Stimulated activated effector memory CD8-positive, alpha-beta T cell treated with anti-CD3 and anti-CD28 coated beads, Interleukin-12 subunit alpha, Interleukin-12 subunit beta, amount 100 ng/mL, for 72 hours (primary cell): Measurements from ENCODE around the gene TNFRSF13B.
"Not testable (repeated sequence)": the region's sequence is repeated elsewhere in the genome, so short reads cannot be mapped to it uniquely, and the experiment has no call there.

Experiments used
- ATAC-seq: fragments of 150-1000 bp; cut with Tn5 transposase; 2 replicates; pipeline ENCODE4 v1.10.0; 2021
- DNase-seq, 2 donors: peaks; one replicate each; pipeline ENCODE4 v3.0.0; 2021 to 2022; ENCODE audit warnings: low spot score in 2 of 2
- H3K27ac Mint-ChIP-seq: one replicate; pipeline ENCODE4 v1.8.0; 2022; ENCODE audit warnings: mild to moderate bottlenecking, mixed read lengths
- H3K36me3 Mint-ChIP-seq: one replicate; pipeline ENCODE4 v1.8.0; 2022; ENCODE audit warnings: mild to moderate bottlenecking, mixed read lengths
- H3K4me1 Mint-ChIP-seq: one replicate; pipeline ENCODE4 v1.8.0; 2022; ENCODE audit warnings: mixed read lengths
- H3K4me3 Mint-ChIP-seq: one replicate; pipeline ENCODE4 v1.8.0; 2022; ENCODE audit warnings: mild to moderate bottlenecking, mixed read lengths
- H3K9me3 Mint-ChIP-seq: one replicate; pipeline ENCODE4 v1.8.0; 2022; ENCODE audit warnings: mixed read lengths

TNFRSF13B gene

DNA sequence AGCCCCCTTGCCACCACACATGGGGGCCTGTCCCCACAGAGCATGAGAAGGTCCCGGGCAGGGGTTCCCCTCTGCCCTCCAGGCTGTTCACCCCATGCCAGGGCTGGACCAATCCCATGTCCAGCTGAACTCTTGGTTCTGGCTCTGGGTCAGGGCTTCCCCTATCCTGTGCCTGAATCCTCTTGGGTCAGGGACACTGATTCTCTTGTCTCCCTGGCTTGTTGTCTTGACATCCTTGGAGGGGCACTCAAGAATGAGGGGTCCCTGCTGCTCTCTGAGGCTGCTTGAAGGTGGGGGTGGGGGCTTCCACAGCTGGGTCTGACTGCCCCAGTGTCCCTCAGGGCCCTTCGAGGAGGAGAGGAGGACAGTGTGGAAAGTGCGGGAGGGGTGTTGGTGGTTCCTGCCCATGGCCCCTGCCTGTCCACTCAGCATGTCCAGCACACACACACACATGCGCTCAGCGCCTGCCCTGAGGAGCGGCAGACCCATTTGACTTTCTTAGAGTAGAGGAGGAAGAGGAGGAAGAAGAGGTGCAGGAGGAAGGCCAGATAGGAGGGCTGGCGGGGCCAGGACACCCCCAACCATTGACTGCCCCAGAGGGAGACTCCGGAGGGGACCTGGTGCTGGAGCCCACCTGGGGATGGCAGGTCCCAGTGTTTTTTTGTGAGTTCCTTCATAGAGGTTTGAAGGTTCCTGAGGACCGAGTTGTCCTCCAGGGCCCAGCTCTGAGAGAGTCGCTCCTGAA, 47.0 kb downstream of the TNFRSF13B start:
- ATAC-seq (no peak), DNase-seq (no peak)
- Mint-ChIP-seq H3K27ac (peak overlapping the region; percentile 30), H3K4me3 (no peak overlapping the region), H3K4me1 (no peaks in the 10 kb centered on the region), H3K36me3 (no peaks in the 10 kb centered on the region), H3K9me3 (no peaks in the 10 kb centered on the region)

DNA sequence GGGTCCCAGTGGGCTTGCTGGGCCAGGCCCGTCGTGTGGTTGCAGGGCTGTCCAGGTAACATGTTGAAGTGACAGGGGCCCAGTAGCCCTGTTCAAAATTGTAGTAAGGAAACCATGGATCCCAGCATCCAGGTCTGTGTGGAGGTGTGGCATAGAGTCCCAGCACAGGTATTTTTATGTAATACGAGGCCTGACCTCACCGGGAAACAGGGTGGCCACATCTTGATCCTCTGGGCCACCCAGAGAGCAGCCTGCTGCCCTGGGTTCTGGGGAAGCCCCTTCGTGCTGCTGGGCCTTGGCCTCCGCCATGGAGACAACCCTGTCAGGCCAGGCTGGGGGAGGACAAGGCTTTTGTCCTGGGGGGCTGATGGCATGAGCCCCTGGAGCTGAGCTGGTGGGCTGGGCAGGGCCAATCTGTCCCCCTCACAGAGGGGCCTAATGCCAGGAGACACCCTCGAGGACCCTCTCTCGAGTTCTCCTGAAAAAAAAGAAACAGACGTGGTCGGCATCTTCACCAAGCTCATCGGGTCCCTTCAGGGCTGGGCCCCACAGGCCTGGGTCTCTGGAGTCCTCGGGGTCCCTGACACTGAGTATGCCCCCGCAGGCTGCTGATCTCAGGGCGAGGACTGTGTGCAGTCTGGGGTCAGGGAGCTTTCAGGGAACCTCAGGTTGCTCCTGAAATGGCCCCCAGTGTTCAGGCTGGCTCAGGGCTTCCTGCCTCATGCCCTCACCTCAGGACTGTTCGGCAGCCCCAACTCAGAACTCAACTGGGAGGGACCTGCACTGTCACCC, 47.8 kb downstream of the TNFRSF13B start:
- no peak overlapping the region for H3K4me3 Mint-ChIP-seq
- H3K27ac Mint-ChIP-seq, result no peak overlapping the region
- DNase-seq (no peak), ATAC-seq (no peak)
- no peaks in the 10 kb centered on the region for H3K9me3 Mint-ChIP-seq
- no peaks in the 10 kb centered on the region for H3K36me3 Mint-ChIP-seq
- no peaks in the 10 kb centered on the region for H3K4me1 Mint-ChIP-seq

DNA sequence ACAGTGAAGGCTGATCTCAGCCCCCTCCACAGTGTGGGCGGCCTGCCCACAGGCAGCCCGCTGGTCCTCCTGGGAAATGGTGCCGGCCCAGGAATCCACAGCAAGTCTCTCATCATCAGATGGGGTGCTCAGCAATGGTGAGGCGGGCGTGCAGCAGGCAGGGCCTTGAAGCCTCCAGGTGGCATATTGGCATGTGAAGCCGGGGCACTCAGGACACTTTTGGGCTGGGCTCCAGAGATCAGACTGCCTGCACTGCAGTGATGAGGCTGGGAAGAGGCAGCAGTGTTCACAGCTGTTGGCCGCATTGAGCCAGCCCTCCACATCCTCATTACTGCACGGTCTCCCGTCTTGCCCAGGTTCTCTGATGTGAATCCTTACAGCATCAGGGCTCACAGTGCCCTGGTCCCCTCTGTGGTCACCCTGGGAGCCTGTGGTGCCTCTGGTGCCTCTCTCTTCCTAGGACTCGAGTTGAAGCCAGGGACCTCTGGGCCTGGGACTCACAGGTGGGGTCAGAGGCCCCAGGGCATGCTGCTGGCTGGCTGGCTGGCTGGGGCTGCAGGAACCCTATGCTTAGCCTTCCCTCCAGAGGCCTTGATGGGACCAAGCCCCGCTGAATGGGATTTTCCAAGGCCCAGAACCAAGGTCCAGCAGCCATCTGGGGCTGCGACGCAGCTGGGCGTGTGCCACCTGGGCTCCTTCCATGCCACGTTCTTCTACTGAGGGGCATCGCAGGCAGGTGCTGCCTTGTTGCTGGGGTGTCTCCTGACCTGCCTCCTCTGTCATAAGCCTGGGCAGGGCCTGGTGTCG, 48.6 kb downstream of the TNFRSF13B start:
- no peak overlapping the region for H3K4me3 Mint-ChIP-seq
- H3K4me1 Mint-ChIP-seq, result no peaks in the 10 kb centered on the region
- H3K9me3 Mint-ChIP-seq, result no peaks in the 10 kb centered on the region
- peak overlapping the region; percentile 45 for H3K27ac Mint-ChIP-seq
- DNase-seq, result no peak
- no peak for ATAC-seq
- H3K36me3 Mint-ChIP-seq, result no peaks in the 10 kb centered on the region

DNA sequence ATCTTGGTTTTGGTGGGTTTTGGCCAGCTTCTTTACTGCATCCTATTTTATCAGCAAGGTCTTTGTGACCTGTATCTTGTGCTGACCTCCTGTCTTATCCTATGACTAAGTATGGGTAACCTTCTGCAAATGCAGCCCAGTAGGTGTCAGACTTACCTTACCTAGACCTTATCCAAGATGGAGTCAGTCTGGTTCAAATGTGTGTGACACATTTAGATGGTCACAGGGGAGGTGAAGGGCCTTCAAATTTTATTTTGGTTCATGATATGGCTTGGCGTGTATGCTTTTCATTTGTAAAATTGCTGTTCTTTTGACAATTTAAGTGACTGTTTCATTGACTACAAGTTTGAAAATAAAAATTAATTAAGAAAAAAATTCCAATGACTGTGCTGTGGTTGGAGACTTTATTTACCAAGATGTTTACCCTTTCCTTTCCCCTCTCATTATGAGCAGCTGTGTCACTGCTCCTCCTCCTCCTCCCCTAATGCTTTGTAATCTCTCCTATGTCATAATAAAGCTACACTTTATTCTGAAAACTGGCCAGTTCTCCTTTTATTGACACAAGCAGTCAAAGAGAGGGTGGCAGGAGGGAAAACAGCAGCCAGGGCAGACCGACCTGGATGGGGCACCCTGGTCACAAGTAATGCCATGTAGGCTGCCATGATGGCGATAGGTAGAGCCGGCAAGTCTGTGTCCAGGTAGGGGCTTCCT, 49.4 kb downstream of the TNFRSF13B start:
- peak; percentile 49 for ATAC-seq
- DNase-seq, result no peak

DNA sequence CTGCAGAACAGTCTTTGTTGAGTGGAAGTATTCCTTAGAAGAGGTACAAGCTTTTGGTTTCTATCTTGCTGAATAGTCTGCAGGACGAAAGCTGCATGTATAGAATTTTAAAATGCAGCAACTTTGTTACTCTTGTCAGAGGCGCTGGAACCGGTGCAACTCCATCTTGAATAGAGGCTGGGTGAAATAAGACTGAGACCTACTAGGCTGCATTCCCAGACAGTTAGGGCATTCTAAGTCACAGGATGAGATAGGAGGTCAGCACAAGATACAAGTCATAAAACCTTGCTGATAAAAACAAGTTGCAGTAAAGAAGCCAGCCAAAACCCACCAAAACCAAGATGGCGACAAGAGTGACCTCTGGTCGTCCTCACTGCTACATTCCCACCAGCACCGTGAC, 50.5 kb downstream of the TNFRSF13B start:
- not testable (repeated sequence) for H3K9me3 Mint-ChIP-seq, H3K36me3 Mint-ChIP-seq, H3K4me1 Mint-ChIP-seq, H3K27ac Mint-ChIP-seq, DNase-seq, H3K4me3 Mint-ChIP-seq, ATAC-seq

More for the DNA sequence above, 49.4 kb downstream of the TNFRSF13B start:
- Mint-ChIP-seq H3K36me3 (no peaks in the 10 kb centered on the region), H3K9me3 (no peaks in the 10 kb centered on the region), H3K4me1 (no peaks in the 10 kb centered on the region), H3K4me3 (no peak overlapping the region), H3K27ac (peak overlapping the region; percentile 45)

DNA sequence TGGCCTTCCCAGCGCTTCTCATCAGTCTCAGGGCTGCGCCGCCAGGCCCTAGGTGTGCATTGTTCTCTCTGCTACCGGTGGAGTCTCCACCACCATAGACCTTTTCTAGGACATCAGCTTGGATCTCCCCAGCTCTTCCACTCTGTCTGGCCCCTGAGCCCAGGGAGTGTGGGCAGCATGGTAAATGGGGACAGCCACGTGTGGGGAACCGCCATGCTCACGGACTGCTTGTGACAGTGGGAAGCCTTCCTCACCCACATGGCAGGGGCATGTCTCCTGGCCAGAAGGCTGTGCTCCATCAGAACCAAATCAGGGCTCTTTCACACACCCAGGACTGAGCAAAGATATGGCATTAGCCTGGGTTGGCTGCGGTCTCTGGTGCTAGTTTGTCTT, 51.3 kb downstream of the TNFRSF13B start:
- H3K4me1 Mint-ChIP-seq, result peaks cover 6% of the 10 kb centered on the region
- no peaks in the 10 kb centered on the region for H3K36me3 Mint-ChIP-seq
- H3K4me3 Mint-ChIP-seq, result no peak overlapping the region
- no peaks in the 10 kb centered on the region for H3K9me3 Mint-ChIP-seq
- no peak for ATAC-seq
- no peak overlapping the region for H3K27ac Mint-ChIP-seq
- no peak for DNase-seq

DNA sequence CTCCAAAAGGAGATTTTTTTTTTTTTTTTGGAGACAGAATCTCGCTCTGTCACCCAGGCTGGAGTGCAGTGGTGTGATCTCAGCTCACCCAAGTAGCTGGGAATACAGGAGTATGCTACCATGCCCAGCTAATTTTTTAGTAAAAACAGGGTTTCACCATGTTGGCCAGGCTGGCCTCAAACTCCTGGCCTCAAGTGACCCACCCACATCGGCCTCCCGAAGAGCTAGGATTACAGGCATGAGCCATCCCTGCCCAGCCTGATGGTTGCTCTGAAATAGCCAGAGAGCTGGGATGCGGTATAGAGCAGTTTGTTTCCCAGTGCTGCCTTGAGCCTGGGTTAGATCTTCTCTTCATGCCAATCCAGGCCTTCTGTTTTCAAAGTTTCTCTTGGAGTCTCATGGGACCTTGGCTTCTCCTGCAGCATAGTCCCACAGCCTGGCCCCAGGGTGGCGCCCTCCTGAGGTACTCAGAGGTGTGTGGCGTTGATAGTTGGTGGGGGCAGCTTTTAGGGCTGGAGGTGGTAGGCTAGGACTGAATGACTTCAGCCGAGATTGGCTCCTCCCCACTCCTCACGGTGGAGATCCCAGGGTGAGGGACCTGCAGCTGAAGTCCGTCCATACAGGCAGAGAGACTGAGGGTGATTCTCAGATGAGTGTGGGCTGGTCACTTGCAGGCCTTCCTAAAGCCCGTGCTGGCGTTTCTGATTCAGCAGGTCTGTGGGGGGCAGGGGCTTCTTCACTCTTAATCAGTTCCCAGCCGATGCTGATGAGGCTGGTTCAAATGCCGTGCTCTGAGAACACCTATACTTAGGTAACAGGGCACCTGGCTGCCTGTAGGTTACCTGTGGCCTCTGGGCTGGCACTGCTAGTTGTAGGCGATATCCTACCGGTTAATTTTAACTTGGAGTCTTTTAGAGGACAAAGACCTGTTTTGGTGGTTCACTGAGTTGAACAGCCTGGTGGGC, 52.0 kb downstream of the TNFRSF13B start:
- H3K4me1 Mint-ChIP-seq, result peaks cover 7% of the 10 kb centered on the region
- H3K9me3 Mint-ChIP-seq, result no peaks in the 10 kb centered on the region
- no peak overlapping the region for H3K4me3 Mint-ChIP-seq
- ATAC-seq (no peak), DNase-seq (no peak)
- H3K36me3 Mint-ChIP-seq, result no peaks in the 10 kb centered on the region
- no peak overlapping the region for H3K27ac Mint-ChIP-seq

DNA sequence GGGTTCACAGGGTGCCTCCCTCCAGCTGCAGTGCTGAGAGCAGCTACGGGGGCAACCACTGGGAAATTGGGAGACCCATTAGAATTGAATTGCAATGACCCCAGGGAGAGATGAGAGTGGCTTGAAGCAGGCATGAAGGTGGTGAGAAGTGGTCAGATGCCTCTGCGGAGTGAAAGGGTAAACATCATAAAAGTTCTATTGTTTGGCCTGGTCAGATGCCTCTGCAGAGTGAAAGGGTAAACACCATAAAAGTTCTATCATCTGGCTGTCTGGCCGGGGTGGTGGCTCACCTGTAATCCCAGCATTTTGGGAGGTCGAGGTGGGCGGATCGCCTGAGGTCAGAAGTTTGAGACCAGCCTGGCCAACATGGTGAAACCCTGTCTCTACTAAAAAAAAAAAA, 53.5 kb downstream of the TNFRSF13B start:
- Mint-ChIP-seq H3K4me3 (no peak overlapping the region), H3K36me3 (no peaks in the 10 kb centered on the region), H3K27ac (no peak overlapping the region), H3K9me3 (no peaks in the 10 kb centered on the region), H3K4me1 (peaks cover 7% of the 10 kb centered on the region)
- ATAC-seq, result no peak
- no peak for DNase-seq

DNA sequence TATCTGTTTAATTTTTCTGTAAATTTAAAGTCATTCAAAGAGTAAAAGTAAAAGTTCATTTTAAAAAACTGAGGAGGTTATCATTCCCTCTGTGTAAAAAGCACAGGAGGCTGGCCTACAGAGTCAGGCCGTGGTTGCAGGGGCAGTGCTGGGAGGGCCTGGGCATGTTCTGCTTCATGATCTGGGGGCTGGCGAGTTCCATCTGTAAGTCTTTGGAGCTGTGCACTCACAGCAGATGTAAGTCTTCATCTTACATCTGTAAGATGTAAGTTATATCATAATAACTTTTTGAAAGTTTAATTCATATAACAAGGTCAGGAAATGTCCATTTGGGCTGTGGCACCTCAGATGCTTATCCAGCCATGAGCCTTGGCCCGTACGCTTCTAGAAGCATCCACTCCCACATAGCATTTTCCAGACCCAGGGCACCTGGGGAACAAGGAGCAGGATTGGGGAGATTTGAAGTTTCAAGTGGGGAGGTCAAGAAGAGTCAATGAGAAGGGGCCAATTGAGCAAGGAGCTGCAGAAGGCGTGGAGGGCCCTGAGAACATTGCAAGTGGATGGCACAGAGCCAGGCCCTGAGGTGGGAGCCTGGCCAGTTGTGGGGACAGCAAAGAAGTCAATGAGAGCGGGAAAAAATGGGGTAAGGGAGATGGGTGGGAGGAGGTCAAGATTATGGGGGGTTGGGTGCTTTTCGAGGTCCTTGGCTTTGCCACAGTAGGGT, 54.1 kb downstream of the TNFRSF13B start:
- peaks cover 7% of the 10 kb centered on the region for H3K4me1 Mint-ChIP-seq
- no peak overlapping the region for H3K4me3 Mint-ChIP-seq

DNA sequence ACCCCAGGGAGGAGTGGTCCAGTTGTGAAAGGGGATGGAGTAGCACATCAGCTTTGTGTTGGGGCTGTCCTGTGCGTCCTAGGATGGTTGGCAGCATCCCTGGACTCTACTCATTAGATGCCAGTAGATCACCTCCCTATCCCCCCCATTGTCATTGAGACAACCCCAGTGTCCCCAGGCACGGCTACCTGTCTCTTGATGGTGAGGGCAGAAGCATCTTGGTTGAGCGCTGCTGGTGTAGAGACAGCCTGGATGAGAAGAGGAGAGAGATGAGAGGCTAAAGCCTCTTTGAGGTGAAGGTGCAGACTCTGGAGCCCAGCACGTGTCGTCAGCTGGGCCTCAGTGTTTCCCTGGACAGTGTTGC, 55.4 kb downstream of the TNFRSF13B start:
- Mint-ChIP-seq H3K9me3 (no peaks in the 10 kb centered on the region), H3K4me3 (no peak overlapping the region), H3K36me3 (no peaks in the 10 kb centered on the region), H3K27ac (no peak overlapping the region), H3K4me1 (peaks cover 7% of the 10 kb centered on the region)
- no peak for ATAC-seq
- DNase-seq, result no peak

More for the DNA sequence above, 54.1 kb downstream of the TNFRSF13B start:
- DNase-seq (no peak), ATAC-seq (no peak)
- Mint-ChIP-seq H3K27ac (no peak overlapping the region), H3K9me3 (no peaks in the 10 kb centered on the region), H3K36me3 (no peaks in the 10 kb centered on the region)

DNA sequence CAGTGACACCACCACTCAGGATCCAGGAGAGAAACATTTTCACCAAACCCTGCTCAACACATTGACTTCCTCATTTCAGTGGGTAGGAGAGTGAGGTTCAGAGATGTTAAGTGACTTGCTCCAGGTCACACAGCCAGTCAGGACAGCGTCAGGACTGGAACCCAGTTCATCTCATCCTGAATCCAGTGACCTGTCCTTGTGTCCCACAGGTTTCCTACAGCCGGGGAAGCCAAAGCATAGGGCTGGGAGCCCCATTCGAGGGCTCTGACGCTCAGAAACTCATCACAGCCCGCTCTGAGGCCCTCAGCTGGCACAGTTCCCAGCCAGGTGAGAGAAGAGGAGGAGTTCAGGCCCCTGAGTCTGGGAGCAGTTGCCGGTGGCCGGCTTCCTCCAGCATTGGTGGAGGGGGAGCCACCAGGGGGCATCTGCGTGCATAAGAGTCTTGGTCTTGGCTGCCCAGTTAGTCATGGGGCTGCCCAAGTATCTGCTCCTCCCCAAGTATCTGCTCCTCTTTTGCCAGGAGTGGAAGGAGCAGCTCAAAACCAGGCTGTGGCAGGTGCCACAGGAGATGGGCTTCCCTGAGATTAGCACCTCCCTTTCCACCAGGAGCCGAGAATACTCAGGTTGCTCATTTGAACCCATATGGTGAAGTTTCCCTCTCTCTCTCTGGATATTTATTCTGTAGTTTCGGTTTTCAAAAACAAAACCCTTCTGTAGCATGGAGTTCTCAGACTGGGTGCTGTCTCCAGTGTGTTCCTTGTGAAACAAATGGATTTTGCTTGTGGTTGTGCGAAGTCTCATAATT, 56.0 kb downstream of the TNFRSF13B start:
- ATAC-seq, result peak; percentile 74
- Mint-ChIP-seq H3K9me3 (no peaks in the 10 kb centered on the region), H3K27ac (no peak overlapping the region), H3K36me3 (no peaks in the 10 kb centered on the region), H3K4me3 (no peak overlapping the region), H3K4me1 (peaks cover 7% of the 10 kb centered on the region)
- DNase-seq, result peak; percentile 30 to 69

DNA sequence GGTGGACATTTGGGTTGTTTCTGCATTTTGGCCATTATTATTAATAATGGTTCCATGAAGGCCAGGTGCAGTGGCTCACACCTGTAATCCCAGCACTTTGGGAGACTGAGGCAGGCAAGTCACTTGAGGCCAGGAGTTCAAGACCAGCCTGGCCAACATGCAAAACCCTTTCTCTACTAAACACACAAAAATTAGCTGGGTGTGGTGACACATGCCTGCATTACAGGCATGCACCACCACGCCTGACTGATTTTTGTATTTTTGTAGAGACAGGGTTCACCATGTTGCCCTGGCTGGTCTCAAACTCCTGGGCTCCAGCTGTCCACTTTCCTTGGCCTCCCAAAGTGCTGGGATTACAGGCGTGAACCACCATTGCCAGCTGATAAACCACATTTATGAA, 58.5 kb downstream of the TNFRSF13B start:
- ATAC-seq, result no peak
- H3K4me1 Mint-ChIP-seq, result peaks cover 7% of the 10 kb centered on the region
- no peaks in the 10 kb centered on the region for H3K36me3 Mint-ChIP-seq
- DNase-seq, result no peak
- H3K9me3 Mint-ChIP-seq, result no peaks in the 10 kb centered on the region
- H3K27ac Mint-ChIP-seq, result no peak overlapping the region
- no peak overlapping the region for H3K4me3 Mint-ChIP-seq
